Stimulated activated CD8-positive, alpha-beta memory T cell treated with anti-CD3 and anti-CD28 coated beads, Interleukin-7, amount 100 ng/mL, for 24 hours (primary cell): ENCODE data around the gene SDS.

Experiments
- DNase-seq: peaks from one replicate; pipeline ENCODE4 v3.0.0-alpha.2; 2020; ENCODE audit warnings: low read depth

The SDS gene

GRCh38 chr12:113398346-113399290 lies 5.1 kb downstream of the SDS start:
- no peak for DNase-seq

DNA sequence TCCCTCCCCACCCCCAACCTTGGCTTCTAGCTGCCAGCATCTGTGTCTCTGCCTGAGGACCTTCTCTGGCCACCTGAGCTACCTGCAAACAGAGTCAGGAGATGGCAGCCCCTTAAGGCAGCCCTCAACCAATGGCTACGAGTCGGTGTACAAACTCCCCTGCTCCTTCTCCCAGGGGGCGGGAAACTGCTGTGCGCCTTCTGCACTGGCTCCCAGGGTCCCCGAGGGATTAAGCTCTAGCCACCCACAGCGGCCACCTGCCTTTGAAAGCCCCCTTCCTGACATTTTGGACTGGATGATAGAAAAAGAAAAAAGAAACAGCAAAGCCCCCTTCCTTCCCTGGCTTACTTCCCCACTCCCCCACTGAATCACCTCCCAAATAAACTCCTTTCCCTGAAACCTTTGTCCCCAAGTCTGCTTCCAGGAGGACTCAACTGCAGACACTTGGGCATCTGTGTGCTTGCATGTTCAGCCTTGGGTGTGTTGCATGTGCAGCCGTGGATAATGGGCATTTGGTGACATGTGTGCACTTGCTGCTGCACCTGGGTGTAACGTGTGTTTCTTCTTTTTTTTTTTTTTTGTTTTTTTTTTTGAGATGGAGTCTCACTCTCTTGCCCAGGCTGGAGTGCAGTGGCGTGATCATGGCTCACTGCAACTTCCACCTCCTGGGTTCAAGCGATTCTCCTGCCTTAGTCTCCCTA lies 6.0 kb downstream of the SDS start:
- no peak for DNase-seq

DNA sequence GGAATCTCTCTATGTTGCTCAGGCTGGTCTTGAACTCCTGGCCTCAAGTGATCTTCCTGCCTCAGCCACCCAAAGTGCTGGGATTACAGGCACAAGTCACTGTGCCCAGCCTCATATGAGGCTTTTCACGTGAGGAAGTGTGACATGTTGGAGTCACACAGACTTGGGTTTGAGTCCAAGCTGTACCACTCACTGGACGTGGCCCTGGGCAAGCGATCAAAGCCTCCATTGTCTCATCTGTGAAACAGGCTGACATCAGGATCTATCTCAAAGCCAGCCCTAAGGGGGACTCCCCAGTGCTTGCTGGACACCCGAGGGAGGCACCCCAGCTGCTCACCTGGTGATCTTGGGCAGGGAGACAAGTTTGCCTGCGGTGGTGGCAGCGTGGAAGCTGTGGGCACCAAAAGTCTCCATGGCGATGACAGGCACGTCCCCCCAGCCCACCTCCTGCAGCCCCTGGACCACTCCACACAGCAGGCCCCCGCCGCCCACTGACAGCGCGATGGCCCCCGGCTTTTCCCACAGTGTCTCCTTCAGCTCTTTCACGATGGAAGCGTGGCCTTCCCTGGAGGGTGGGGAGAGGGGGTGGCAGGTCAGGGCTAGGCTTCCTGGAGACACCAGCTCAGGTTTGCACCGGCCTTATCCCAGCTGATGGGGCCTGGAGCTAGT lies 6.7 kb downstream of the SDS start:
- no peak for DNase-seq

DNA sequence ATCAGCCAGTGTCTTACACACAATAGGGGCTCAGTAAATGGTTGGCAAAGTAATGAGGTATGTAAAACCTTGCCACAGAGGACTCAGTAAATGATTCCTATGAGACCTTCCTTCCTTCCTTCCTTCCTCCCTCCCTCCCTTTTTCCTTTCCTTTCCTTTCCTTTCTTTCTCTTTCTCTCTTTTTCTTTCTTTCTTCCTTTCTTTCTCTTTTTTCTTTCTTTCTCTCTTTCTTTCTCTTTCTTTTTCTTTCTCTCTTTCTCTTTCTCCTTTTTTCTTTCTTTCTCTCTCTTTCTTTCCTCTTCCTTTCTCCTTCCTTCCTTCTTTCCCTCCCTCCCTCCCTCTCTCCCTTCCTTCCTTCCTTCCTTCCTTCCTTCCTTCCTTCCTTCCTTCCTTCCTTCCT lies 7.5 kb downstream of the SDS start:
- DNase-seq: no peak

- no peak for DNase-seq
Measured at GRCh38 chr12:113395119-113395518, 8.6 kb downstream of the SDS start.

DNA sequence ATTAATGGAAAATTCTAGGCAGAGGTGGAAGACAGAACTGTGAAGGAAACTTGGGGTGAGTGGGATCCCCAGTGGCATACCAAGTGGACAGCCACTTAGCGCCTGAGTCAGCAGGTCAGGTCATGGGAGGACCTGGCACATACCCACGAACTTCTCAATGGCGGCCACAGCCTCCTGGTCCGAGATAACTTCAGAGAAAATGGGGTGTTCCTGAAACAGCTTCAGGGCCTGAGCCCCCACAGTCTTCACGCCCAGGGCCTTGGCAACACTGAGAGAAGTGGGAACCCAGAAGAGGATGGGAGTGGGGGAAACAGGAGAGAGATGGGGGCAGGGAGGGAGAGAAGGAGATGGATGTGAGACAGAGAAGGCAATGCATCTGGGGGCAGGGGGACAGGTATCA lies 9.9 kb downstream of the SDS start:
- DNase-seq: no peak

DNA sequence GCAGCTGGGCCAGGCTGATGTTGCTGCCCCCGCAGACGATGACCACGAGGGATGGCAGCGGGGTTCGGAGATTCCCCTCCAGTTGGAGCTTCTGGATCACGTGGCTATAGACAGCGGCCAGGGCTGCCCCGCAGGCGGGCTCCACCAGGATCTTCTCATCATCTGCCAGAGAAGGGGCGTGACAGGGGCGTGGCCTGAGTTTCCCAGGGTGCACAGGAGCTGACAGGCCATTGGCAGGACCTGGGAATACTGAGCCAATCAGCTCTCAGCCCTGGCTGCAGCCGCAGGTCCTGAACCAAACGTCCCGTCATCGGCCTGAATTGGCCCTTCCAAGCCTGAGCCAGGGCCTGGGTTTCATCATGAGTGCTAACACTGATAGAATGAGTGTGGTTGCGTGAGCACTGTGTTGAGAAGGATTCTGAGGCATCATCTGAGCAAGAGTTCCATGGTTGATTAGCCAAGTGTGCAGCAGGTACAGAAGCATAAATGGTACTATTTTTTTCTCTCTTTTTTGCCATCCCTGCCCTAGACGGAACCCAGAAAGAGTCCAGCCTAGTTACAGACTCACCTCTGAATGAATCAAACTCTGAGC lies 10.6 kb downstream of the SDS start:
- DNase-seq: no peak

- DNase-seq: no peak
Measured at GRCh38 chr12:113392520-113392919, 11.2 kb downstream of the SDS start.

DNA sequence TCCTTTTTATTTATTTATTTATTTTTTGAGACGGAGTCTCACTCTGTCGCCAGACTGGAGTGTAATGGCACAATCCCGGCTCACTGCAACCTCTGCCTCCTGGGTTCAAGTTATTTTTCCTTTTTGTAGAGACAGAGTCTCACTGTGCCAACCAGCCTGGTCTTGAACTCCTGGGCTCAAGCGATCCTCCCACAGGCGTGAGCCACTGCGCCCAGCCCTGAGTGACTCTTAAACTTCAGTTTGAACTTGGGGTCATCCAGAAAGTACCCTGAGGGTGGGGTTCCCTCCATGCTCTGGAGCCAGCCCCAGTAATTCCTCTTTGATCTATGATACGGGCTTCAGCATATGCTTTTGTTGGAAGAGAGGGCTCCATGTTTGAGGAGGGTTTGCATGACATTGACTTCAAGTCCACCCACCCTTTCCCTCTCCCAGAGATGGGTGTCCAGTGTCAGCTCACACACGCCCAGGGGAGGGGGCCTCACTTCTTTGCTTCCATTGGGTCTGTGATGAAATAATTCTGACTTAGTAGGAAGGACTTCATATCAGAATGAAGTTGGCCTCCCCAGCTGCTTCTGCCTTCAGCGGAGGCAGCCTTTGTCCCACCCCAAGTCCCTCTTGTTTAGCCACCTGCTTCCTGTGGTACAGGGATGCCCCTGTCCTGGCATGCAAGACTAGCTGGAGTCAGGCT lies 11.9 kb downstream of the SDS start:
- DNase-seq: no peak

GRCh38 chr12:113391145-113391544 lies 12.5 kb downstream of the SDS start:
- no peak for DNase-seq

- DNase-seq: no peak
Measured at GRCh38 chr12:113390064-113391043, 13.3 kb downstream of the SDS start.

- DNase-seq: no peak
Measured at GRCh38 chr12:113388351-113388750, 15.3 kb downstream of the SDS start.

GRCh38 chr12:113387631-113388030 lies 16.1 kb downstream of the SDS start:
- DNase-seq: no peak

DNA sequence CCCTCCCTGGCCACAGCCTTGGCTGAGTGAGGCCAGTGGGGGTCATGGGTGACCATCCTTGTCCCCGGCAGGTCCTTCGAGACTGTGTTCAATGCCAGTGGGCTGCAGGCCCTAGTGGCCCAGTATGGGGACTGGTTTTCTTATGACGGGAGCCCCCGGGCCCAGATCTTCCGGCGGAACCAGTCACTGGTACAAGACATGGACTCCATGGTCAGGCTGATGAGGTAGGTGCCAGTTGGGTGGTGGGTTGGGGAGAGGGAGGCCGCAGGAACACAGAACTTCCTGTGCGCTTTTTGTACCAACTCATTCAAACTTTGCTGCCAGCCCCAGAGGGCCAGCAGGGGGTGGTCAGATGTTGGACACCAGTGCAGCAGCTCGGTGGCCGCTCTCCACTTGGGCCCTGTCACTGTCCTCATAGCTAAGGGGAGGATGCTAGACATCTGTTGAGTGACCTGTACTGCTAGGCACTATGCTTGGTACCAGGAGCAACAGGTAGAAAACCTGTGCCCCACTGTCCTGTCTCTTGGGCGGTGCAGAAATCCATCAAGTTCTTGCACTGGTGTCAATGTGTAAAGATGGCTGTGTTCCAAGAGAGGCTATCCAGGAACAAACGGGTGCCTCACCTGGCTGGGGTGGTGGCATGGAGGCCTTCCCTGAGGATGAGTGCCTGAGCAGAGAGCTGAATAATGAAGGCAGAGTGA lies 16.7 kb downstream of the SDS start:
- DNase-seq: no peak

DNA sequence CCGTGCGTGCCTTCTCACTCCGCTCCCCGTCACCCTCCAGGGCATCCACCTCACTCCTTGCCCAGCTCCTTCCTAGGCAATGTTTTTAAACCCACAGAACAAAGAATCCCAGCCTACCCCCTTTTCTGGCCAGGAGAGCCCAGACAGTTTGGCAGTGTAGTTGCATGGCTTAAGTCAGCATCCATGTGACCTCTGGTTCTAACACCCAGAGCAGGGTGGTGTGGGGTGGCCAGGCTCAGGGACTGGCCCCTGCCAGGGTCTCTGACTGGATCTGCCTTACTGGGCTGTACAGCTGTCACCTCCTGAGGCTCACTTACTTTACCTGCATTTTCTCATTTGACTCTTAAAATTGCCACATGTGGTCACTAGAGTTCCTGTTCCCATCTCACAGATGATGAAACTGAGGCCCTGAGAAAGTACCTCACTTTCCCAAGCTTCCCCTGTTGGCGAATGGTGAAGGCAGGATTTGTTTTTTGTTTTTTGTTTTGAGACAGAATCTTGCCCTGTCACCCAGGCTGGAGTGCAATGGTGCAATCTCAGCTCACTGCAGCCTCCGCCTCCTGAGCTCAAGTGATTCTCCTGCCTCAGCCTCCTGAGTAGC lies 18.3 kb downstream of the SDS start:
- DNase-seq: no peak

DNA sequence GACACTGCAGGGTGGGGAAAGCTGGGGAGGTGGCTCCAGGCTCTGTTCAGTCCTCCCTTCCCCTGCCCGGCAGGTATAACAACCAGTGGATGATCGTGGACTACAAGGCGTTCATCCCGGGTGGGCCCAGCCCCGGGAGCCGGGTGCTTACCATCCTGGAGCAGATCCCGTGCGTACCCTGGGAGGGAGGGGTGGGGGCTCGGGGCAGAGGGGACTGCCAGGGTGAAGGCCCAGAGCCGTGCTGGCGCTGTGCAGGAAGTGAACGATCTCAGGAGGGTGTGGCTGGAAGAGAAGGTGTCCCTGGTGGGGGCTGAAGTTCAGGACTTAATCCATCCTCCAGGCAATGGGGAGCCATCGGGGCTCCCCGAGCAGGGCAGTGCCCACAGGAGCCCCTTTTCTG lies 18.9 kb downstream of the SDS start:
- no peak for DNase-seq

GRCh38 chr12:113382206-113382605 lies 21.5 kb downstream of the SDS start:
- DNase-seq: no peak

DNA sequence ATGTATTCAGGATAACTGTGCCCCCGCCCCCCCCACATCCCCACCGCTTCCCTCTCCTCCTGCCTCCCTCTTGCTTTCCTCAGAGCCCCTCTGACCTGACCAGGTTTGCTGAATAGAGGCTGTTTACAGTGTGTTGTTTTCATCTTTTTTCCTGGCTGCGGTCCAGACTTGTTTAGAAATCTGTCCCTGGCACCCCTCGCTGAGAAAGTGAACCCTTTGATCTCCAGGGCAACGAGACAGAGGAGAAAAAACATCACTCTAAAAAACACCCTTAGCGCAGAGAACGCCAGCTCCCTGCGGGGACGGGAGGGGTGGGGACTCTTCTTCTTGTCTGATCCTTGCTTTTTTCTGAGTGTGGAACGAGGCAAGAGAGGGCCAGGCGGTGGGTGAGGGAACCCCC lies 22.5 kb downstream of the SDS start:
- DNase-seq: no peak

DNA sequence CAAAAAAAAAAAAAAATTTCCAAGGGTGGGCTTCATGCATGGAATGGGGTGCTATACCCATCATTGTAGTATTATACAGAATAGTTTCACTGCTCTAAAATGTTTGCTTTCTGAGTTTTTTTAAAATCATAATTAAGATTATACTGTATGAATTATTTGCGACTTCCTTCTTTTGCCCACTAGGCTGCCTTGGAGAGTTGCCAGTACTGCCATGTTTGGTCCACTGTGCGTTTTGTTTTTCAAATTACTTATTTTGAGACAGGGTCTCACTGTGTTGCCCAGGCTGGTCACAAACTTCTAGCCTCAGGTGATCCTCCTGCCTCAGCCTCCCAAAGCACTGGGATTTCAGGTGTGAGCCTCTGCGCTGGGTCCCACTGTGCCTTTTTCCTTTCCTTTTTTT lies 25.4 kb downstream of the SDS start:
- DNase-seq: no peak
